Natural killer cell (primary cell): ENCODE results near the gene KIAA1328. TPM values are rescaled to one million over a fixed set of nuclear protein-coding genes. Genes with fewer than 3 reads are reported as not detected.
A peak's percentile ranks its signal among the peaks of the same experiment; 100 is the strongest.

ENCODE experiments used
- ATAC-seq, 3 donors: fragments of 150-1000 bp in 2 of 3; fragments of 200-7000 bp in 1 of 3; cut with Tn5 transposase; 1 replicate in 1 of 3; 2 replicates in 2 of 3; pipeline ENCODE4 v1.10.0; 2021; ENCODE audit warnings: mild to moderate bottlenecking in 2 of 3, moderate library complexity in 2 of 3
- DNase-seq, 2 donors: peaks; one replicate each; pipeline versions ENCODE4 v3.0.0 to v3.0.0-alpha.2; 2013 to 2021; ENCODE audit warnings: mixed read lengths in 1 of 2
- H3K27ac ChIP-seq: one replicate; pipeline ENCODE4 v1.5.1; 2013; ENCODE audit warnings: mild to moderate bottlenecking, low read length
- H3K27me3 ChIP-seq: one replicate; pipeline ENCODE4 v1.6.1; 2013; ENCODE audit warnings: low read length; ENCODE audit not compliant: control insufficient read depth, insufficient read depth
- H3K36me3 ChIP-seq: one replicate; pipeline ENCODE4 v1.6.1; 2013; ENCODE audit warnings: low read length; ENCODE audit not compliant: control insufficient read depth, insufficient read depth
- H3K4me1 ChIP-seq: one replicate; pipeline ENCODE4 v1.6.1; 2013; ENCODE audit warnings: low read length; ENCODE audit not compliant: control insufficient read depth, insufficient read depth
- H3K4me3 ChIP-seq: one replicate; pipeline ENCODE4 v1.5.1; 2013; ENCODE audit warnings: low read length
- H3K9me3 ChIP-seq: one replicate; pipeline ENCODE4 v1.6.1; 2013; ENCODE audit warnings: low read length; ENCODE audit not compliant: control insufficient read depth, insufficient read depth
- H3K27ac Mint-ChIP-seq, 2 donors: one replicate each; pipeline ENCODE4 v1.8.0; 2022; ENCODE audit warnings: mild to moderate bottlenecking in 2 of 2, mixed read lengths in 2 of 2, moderate library complexity in 1 of 2
- H3K27me3 Mint-ChIP-seq, 2 donors: one replicate each; pipeline ENCODE4 v1.8.0; 2022; ENCODE audit warnings: low read depth in 2 of 2, mixed read lengths in 2 of 2
- H3K36me3 Mint-ChIP-seq: one replicate; pipeline ENCODE4 v1.8.0; 2022; ENCODE audit warnings: mixed read lengths
- H3K4me1 Mint-ChIP-seq, 2 donors: one replicate each; pipeline ENCODE4 v1.8.0; 2022; ENCODE audit warnings: mixed read lengths in 2 of 2
- H3K4me3 Mint-ChIP-seq: one replicate; pipeline ENCODE4 v1.8.0; 2022; ENCODE audit warnings: mild to moderate bottlenecking, moderate library complexity, mixed read lengths
- H3K9me3 Mint-ChIP-seq, 2 donors: one replicate each; pipeline ENCODE4 v1.8.0; 2022; ENCODE audit warnings: mixed read lengths in 2 of 2
- WGBS: methylation state at CpG from one replicate; pipeline ENCODE4 v1.1.7; 2013; ENCODE audit warnings: missing lambda C conversion rate; ENCODE audit not compliant: insufficient coverage; 5-methylcytosine and 5-hydroxymethylcytosine counted together
- intact Hi-C: fragments of 100-400 bp; cut with micrococcal nuclease; formaldehyde crosslinking; loops from one replicate; pipeline ENCODE4 v1.14.2; 2022
- total RNA-seq, 4 donors: library from RNA; stranded (reverse); fragments of 120-200 nt in 1 of 4; gene quantifications; one replicate each; pipeline versions ENCODE4 v1.2.3 to v1.2.4, GENCODE V29; 2013 to 2022
- TF ChIP-seq, protein P1 (sequence below): fragments of 200-600 bp; IDR thresholded peaks from one replicate; pipeline ENCODE4 v1.8.0; 2022; ENCODE audit warnings: antibody characterized with exemption

The KIAA1328 gene
- total RNA-seq, 3 donors from 2014 or later (not counting 1 experiment from before 2014, with no cell fraction given): 12.3 to 14.3 (median 13.2) TPM

DNA sequence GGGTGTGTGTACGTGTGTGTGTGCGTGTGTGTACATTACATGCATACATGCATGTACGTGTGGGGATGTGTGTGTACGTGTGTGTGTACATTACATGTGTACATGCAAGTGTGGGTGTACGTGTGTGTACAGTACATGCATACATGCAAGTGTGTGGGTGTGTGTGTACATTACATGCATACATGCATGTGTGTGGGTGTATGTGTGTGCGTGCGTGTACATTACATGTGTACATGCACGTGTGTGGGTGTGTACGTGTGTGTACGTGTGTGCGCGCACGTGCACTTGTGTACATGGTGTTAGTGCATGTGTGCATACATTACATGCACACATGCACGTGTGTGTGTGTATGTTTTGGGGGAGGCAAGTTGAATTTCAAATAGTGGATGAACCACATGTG is 436.0 kb downstream of the KIAA1328 start:
- TF ChIP-seq, protein P1, sequence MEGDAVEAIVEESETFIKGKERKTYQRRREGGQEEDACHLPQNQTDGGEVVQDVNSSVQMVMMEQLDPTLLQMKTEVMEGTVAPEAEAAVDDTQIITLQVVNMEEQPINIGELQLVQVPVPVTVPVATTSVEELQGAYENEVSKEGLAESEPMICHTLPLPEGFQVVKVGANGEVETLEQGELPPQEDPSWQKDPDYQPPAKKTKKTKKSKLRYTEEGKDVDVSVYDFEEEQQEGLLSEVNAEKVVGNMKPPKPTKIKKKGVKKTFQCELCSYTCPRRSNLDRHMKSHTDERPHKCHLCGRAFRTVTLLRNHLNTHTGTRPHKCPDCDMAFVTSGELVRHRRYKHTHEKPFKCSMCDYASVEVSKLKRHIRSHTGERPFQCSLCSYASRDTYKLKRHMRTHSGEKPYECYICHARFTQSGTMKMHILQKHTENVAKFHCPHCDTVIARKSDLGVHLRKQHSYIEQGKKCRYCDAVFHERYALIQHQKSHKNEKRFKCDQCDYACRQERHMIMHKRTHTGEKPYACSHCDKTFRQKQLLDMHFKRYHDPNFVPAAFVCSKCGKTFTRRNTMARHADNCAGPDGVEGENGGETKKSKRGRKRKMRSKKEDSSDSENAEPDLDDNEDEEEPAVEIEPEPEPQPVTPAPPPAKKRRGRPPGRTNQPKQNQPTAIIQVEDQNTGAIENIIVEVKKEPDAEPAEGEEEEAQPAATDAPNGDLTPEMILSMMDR: no peak
- Histone ChIP-seq H3K36me3 (no peaks in the 10 kb centered on the region), H3K27me3 (no peaks in the 10 kb centered on the region), H3K4me3 (no peak overlapping the region), H3K9me3 (peaks cover 2% of the 10 kb centered on the region), H3K4me1 (no peaks in the 10 kb centered on the region), H3K27ac (no peak overlapping the region)
- no peaks in the 10 kb centered on the region for H3K27me3 Mint-ChIP-seq
- ATAC-seq (no peak), DNase-seq (no peak)
- H3K36me3 Mint-ChIP-seq: no peaks in the 10 kb centered on the region
- H3K4me3 Mint-ChIP-seq: no peak overlapping the region
- WGBS: 84% methylated on average over 13 of the region's 14 CpGs
- no peak overlapping the region for H3K27ac Mint-ChIP-seq
- H3K9me3 Mint-ChIP-seq: peaks cover 0 to 3% of the 10 kb centered on the region in 2 donors
- H3K4me1 Mint-ChIP-seq: no peaks in the 10 kb centered on the region
- intact Hi-C loops: no loop called here

DNA sequence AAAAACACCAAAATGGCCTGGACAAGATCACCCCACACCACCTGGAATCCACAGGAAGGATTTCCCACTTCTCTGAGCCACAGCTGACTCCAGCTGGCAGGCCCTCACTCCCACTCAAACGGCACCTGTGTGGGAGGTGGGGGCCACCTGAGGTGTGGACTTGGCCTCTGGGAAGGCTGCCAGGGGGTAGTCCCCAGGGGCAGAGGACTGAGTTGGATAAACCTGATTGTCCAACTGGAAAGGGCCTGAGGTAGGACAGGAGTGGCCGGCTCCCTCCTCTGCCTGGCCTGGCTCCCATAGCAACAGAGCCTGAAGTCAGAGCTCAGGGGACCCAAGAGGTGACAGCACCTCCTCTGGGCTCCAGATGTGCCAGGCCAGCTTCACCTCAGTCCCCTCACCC is 436.5 kb downstream of the KIAA1328 start:
- Mint-ChIP-seq H3K9me3 (peaks cover 3 to 6% of the 10 kb centered on the region in 2 donors), H3K36me3 (no peaks in the 10 kb centered on the region), H3K4me3 (no peak overlapping the region), H3K27ac (no peak overlapping the region), H3K4me1 (no peaks in the 10 kb centered on the region), H3K27me3 (no peaks in the 10 kb centered on the region)
- intact Hi-C loops: no loop called here
- ATAC-seq (no peak), DNase-seq (no peak)
- H3K36me3 ChIP-seq: no peaks in the 10 kb centered on the region
- WGBS: 91% methylated on average over 2 of the region's 2 CpGs
- H3K27me3 ChIP-seq: no peaks in the 10 kb centered on the region
- H3K4me3 ChIP-seq: no peak overlapping the region
- H3K27ac ChIP-seq: no peak overlapping the region
- TF ChIP-seq, protein P1: no peak
- peaks cover 2% of the 10 kb centered on the region for H3K9me3 ChIP-seq
- no peaks in the 10 kb centered on the region for H3K4me1 ChIP-seq

- Histone ChIP-seq H3K4me3 (no peak overlapping the region), H3K4me1 (no peaks in the 10 kb centered on the region), H3K27ac (no peak overlapping the region), H3K27me3 (no peaks in the 10 kb centered on the region), H3K36me3 (no peaks in the 10 kb centered on the region), H3K9me3 (peaks cover 2% of the 10 kb centered on the region)
- ATAC-seq: no peak
- no peak for DNase-seq
- WGBS: 37% methylated on average over 13 of the region's 13 CpGs
- Mint-ChIP-seq H3K4me3 (no peak overlapping the region), H3K27ac (no peak overlapping the region), H3K9me3 (peaks cover 3 to 6% of the 10 kb centered on the region in 2 donors), H3K36me3 (no peaks in the 10 kb centered on the region), H3K4me1 (no peaks in the 10 kb centered on the region), H3K27me3 (no peaks in the 10 kb centered on the region)
- intact Hi-C loops: no loop called here
- TF ChIP-seq, protein P1: no peak
Observed at GRCh38 chr18:37266290-37266689, 437.4 kb downstream of the KIAA1328 start.

DNA sequence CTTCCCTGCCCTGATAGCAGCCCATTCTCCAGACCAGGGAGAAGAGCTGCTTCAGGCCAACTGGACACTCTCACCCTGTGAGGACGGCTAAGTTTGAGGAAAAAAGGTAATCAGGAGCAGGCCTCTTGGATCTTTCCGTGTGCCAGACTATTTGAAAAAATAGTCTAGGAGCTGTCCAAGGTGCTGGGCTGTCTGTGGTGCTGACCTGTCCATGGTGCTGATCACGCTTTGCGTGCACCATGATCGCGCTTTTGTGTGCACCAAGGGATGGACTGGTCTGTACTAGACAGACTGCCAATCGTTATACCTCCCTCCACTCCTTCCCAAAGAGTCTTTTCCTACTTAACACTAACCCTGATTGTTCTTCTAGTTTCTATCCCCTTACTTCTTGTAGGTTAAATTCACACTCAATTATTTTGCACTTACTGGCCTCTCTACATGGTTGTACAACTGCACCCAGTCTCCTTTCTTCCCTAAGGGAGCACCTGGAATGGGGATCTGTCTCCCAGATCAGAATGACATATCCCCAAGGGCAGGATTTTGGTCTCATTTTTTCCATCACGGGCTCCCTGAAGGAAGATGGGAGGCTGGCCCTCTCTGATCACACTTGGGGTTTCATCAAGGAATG is 441.2 kb downstream of the KIAA1328 start:
- TF ChIP-seq, protein P1: no peak
- H3K9me3 Mint-ChIP-seq: peaks cover 3 to 6% of the 10 kb centered on the region in 2 donors
- no peak overlapping the region for H3K27ac ChIP-seq
- no peaks in the 10 kb centered on the region for H3K4me1 Mint-ChIP-seq
- intact Hi-C loops: no loop called here
- H3K9me3 ChIP-seq: peaks cover 2% of the 10 kb centered on the region
- H3K4me3 ChIP-seq: no peak overlapping the region
- H3K27ac Mint-ChIP-seq: no peak overlapping the region
- H3K27me3 ChIP-seq: no peaks in the 10 kb centered on the region
- peaks cover 9% of the 10 kb centered on the region in 2 donors for H3K27me3 Mint-ChIP-seq
- no peak overlapping the region for H3K4me3 Mint-ChIP-seq
- 29% methylated on average over 8 of the region's 8 CpGs for WGBS
- no peaks in the 10 kb centered on the region for H3K36me3 ChIP-seq
- H3K36me3 Mint-ChIP-seq: no peaks in the 10 kb centered on the region
- peak in 1 of 3 donors; percentile 48 for ATAC-seq
- peak in 1 of 2 donors; percentile 49 for DNase-seq
- no peaks in the 10 kb centered on the region for H3K4me1 ChIP-seq
